Peyer's patch (tissue), 4 donors: ENCODE results near the gene NMNAT1.

Source experiments
- CTCF ChIP-seq, 6 experiments: fragments of 450-650 bp in 4 of 6; fragments of 200-600 bp in 2 of 6; sonication (generic) in 1 of 6; IDR thresholded peaks; one replicate each; pipeline ENCODE4 v1.5.1; 2017 to 2019; ENCODE audit warnings: antibody characterized with exemption in 6 of 6, mild to moderate bottlenecking in 3 of 6, moderate library complexity in 1 of 6
- POLR2A ChIP-seq, 2 donors: fragments of 450-650 bp; IDR thresholded peaks; one replicate each; pipeline ENCODE4 v1.5.1; 2017; ENCODE audit warnings: antibody characterized with exemption in 2 of 2, mild to moderate bottlenecking in 2 of 2, moderate library complexity in 2 of 2

DNA sequence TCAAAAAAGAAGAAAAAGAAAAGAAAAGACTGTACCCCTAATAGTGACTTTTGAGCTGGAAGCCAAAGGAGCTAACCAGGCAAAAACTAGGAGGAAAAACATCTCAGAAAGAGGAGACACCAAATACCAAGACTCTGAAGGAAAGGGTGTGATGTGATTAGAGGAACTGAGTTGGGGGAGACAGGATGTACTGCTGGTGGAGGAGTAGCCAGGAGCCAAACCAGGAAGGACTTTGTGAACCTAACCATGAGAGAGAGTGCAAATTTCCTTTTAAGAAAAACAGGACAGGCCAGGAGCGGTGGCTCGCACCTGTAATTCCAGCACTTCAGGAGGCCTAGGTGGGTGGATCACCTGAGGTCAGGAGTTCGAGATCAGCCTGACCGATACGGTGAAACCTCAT is 49.6 kb downstream of the NMNAT1 start:
- TF ChIP-seq POLR2A (IDR thresholded peaks at IDR 0.05) (no peak), CTCF (IDR thresholded peaks at IDR 0.05) (no peak)
